Measurements from ENCODE around the gene DGCR2. TPM values are rescaled to one million over a fixed set of nuclear protein-coding genes. Genes with fewer than 3 reads are reported as not detected.

Gene DGCR2
- total RNA-seq, 1 donor = 43.4 TPM

DNA sequence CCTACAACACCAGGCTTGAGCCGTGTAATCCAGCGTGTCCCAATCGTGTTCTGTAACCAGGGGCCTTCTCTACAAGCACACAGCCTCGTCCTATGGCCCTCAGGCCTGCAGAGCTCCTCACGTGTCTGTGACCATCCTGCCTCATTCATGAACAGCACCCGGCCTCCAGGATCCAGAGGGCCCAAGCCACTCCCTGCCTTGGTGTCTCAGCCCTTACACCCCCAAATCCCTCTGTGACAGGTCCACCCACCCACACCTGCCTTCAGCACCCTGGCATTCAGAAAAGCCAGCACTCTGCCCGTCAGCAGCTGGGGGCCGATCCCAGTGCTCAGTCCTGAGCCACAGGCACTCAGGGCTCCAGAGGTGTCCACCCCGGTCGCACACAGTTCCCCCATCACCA, 14.7 kb upstream of the DGCR2 start:
- Histone ChIP-seq H4K20me1 (ENCODE audit: insufficient read depth, low read length) (no peaks in the 10 kb centered on the region), H3K36me3 (ENCODE audit: insufficient read depth, low read length) (peaks cover 72% of the 10 kb centered on the region), H3K27me3 (ENCODE audit: insufficient read depth, low read length) (no peaks in the 10 kb centered on the region), H3K27ac (ENCODE audit: low read depth, low read length) (no peak overlapping the region), H3K4me1 (ENCODE audit: insufficient read depth, low read length) (no peaks in the 10 kb centered on the region), H3K9me3 (ENCODE audit: low read depth, low read length) (no peaks in the 10 kb centered on the region), H3K4me3 (ENCODE audit: insufficient read depth, low read length) (no peak overlapping the region), H3K79me2 (ENCODE audit: insufficient read depth, low read length) (no peaks in the 10 kb centered on the region), H3K4me2 (ENCODE audit: insufficient read depth, low read length) (no peak overlapping the region), H2AFZ (ENCODE audit: low read length) (no peak overlapping the region)
- TF ChIP-seq, protein P1, sequence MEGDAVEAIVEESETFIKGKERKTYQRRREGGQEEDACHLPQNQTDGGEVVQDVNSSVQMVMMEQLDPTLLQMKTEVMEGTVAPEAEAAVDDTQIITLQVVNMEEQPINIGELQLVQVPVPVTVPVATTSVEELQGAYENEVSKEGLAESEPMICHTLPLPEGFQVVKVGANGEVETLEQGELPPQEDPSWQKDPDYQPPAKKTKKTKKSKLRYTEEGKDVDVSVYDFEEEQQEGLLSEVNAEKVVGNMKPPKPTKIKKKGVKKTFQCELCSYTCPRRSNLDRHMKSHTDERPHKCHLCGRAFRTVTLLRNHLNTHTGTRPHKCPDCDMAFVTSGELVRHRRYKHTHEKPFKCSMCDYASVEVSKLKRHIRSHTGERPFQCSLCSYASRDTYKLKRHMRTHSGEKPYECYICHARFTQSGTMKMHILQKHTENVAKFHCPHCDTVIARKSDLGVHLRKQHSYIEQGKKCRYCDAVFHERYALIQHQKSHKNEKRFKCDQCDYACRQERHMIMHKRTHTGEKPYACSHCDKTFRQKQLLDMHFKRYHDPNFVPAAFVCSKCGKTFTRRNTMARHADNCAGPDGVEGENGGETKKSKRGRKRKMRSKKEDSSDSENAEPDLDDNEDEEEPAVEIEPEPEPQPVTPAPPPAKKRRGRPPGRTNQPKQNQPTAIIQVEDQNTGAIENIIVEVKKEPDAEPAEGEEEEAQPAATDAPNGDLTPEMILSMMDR (IDR thresholded peaks at IDR 0.05; ENCODE audit: extremely low read depth, low read depth, low read length) = no peak
- DNase-seq (ENCODE audit: insufficient read length, low spot score, missing footprints) = peak; percentile 47

DNA sequence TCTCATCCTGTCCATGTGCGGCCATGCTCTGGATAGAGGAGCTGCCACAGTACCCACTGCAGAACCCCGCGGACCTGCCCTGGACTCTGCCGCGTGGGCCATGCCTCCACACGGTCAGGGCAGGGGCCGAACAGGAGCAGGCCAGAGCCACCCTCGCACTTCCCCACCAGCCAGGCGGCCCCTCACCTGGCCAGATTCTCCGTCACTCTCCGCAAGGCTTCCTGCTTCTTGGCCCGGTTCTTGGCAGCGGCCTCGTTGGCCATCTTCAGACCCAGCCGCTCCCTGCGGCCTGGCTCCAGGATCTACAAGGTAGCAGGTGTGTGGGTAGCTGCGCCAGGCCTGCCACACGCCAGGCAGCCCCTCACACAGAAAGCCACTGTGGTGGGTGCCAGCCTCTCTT, 12.7 kb upstream of the DGCR2 start:
- no peaks in the 10 kb centered on the region for H4K20me1 ChIP-seq (ENCODE audit: insufficient read depth, low read length)
- no peaks in the 10 kb centered on the region for H3K9me3 ChIP-seq (ENCODE audit: low read depth, low read length)
- H2AFZ ChIP-seq (ENCODE audit: low read length) = no peak overlapping the region
- no peak overlapping the region for H3K27ac ChIP-seq (ENCODE audit: low read depth, low read length)
- TF ChIP-seq, protein P1 (IDR thresholded peaks at IDR 0.05; ENCODE audit: extremely low read depth, low read depth, low read length) = no peak
- H3K4me1 ChIP-seq (ENCODE audit: insufficient read depth, low read length) = no peaks in the 10 kb centered on the region
- peak; percentile 58 for DNase-seq (ENCODE audit: insufficient read length, low spot score, missing footprints)
- H3K4me2 ChIP-seq (ENCODE audit: insufficient read depth, low read length) = no peak overlapping the region
- H3K36me3 ChIP-seq (ENCODE audit: insufficient read depth, low read length) = peaks cover 54% of the 10 kb centered on the region
- H3K27me3 ChIP-seq (ENCODE audit: insufficient read depth, low read length) = no peaks in the 10 kb centered on the region
- no peaks in the 10 kb centered on the region for H3K79me2 ChIP-seq (ENCODE audit: insufficient read depth, low read length)
- no peak overlapping the region for H3K4me3 ChIP-seq (ENCODE audit: insufficient read depth, low read length)

DNA sequence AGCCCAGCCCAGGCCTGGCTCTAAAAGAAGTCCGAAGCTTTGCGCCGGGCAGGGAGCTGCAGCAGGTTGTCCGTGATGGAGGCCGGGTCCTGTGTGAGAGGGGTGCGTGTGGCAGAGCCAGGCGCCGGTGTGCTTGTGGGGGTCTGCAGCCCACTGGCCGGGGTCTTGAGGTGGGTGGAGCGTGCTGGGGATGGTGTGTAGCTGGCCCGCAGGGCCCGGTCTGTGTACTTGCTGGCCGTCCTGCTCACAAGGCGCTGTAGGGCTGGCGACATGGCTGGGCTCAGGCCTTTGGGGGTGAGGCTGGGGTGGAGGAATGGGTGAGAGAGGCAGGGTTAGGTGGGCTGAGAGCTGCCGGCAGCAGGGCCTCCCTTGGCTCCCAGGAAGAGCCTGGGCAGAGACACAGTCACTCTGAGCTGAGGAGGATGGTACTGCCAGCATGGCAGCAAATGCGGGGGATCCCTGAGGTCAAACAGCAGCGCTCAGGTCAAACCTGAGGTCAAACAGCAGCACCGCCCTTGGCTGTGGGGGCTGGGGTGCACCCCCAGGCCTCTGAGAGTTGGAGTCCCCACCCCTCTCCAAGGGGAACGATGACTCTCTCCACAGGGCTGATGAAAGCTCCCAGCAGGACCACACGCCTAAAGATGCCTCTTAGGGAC, 12.1 kb upstream of the DGCR2 start:
- TF ChIP-seq, protein P1 (IDR thresholded peaks at IDR 0.05; ENCODE audit: extremely low read depth, low read depth, low read length) = no peak
- Histone ChIP-seq H3K4me3 (ENCODE audit: insufficient read depth, low read length) (no peak overlapping the region), H3K79me2 (ENCODE audit: insufficient read depth, low read length) (no peaks in the 10 kb centered on the region), H3K27ac (ENCODE audit: low read depth, low read length) (no peak overlapping the region), H3K27me3 (ENCODE audit: insufficient read depth, low read length) (no peaks in the 10 kb centered on the region), H3K9me3 (ENCODE audit: low read depth, low read length) (no peaks in the 10 kb centered on the region), H3K4me2 (ENCODE audit: insufficient read depth, low read length) (no peak overlapping the region), H3K4me1 (ENCODE audit: insufficient read depth, low read length) (no peaks in the 10 kb centered on the region), H4K20me1 (ENCODE audit: insufficient read depth, low read length) (no peaks in the 10 kb centered on the region), H3K36me3 (ENCODE audit: insufficient read depth, low read length) (peaks cover 48% of the 10 kb centered on the region), H2AFZ (ENCODE audit: low read length) (no peak overlapping the region)
- peak; percentile 59 for DNase-seq (ENCODE audit: insufficient read length, low spot score, missing footprints)

DNA sequence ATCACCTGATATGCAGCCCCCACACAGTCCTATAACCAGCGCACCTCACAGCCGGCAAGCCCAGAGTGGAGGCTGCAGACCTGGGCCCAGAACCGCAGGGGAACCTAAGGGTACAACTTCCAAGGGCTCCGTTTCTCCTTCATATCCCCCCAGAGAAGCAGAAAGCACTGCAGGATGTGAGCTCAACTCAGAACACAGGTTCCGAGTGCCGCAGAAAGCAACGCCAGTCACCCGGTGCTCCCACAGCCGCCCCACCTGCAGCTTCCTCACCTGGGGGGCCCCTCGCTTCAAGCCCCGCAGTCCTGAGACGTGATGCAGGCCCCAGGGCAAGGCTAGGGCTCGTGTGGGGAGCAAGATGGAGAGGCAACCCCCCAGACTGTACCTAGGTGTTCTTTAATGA, 11.3 kb upstream of the DGCR2 start:
- no peaks in the 10 kb centered on the region for H3K79me2 ChIP-seq (ENCODE audit: insufficient read depth, low read length)
- DNase-seq (ENCODE audit: insufficient read length, low spot score, missing footprints) = no peak
- TF ChIP-seq, protein P1 (IDR thresholded peaks at IDR 0.05; ENCODE audit: extremely low read depth, low read depth, low read length) = no peak
- H3K4me3 ChIP-seq (ENCODE audit: insufficient read depth, low read length) = no peak overlapping the region
- H3K4me2 ChIP-seq (ENCODE audit: insufficient read depth, low read length) = no peak overlapping the region
- H4K20me1 ChIP-seq (ENCODE audit: insufficient read depth, low read length) = no peaks in the 10 kb centered on the region
- no peaks in the 10 kb centered on the region for H3K4me1 ChIP-seq (ENCODE audit: insufficient read depth, low read length)
- peaks cover 41% of the 10 kb centered on the region for H3K36me3 ChIP-seq (ENCODE audit: insufficient read depth, low read length)
- H3K27me3 ChIP-seq (ENCODE audit: insufficient read depth, low read length) = no peaks in the 10 kb centered on the region
- no peak overlapping the region for H2AFZ ChIP-seq (ENCODE audit: low read length)
- H3K27ac ChIP-seq (ENCODE audit: low read depth, low read length) = no peak overlapping the region
- H3K9me3 ChIP-seq (ENCODE audit: low read depth, low read length) = no peaks in the 10 kb centered on the region
